GM18907 (cell line): ENCODE measurements around the gene ECHDC1.

Experiments
- ATAC-seq: cut with Tn5 transposase; IDR thresholded peaks from one replicate; pipeline ENCODE4 v1.9.1; 2021; ENCODE audit warnings: mild to moderate bottlenecking, moderate library complexity; ENCODE audit not compliant: unreplicated experiment

Gene ECHDC1

DNA sequence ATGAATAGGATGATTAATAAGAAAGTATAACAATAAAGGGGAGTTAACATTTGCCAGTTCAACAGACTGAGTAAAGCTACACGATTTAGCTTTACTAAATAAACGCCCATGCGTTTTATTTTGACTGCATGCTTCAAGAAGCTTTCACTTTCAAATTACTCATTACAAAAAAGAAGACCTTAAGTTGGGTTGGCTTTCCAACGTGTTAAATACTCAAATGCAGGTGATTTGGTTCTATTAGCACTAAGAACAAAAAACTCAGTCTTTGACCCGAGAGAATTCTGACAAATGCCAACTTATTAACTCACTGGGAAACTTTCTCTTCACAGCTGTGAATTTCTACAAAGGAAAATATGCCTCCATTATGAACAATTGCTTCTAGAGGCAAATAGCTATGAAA, 51.9 kb downstream of the ECHDC1 start:
- ATAC-seq = peak; percentile 87

DNA sequence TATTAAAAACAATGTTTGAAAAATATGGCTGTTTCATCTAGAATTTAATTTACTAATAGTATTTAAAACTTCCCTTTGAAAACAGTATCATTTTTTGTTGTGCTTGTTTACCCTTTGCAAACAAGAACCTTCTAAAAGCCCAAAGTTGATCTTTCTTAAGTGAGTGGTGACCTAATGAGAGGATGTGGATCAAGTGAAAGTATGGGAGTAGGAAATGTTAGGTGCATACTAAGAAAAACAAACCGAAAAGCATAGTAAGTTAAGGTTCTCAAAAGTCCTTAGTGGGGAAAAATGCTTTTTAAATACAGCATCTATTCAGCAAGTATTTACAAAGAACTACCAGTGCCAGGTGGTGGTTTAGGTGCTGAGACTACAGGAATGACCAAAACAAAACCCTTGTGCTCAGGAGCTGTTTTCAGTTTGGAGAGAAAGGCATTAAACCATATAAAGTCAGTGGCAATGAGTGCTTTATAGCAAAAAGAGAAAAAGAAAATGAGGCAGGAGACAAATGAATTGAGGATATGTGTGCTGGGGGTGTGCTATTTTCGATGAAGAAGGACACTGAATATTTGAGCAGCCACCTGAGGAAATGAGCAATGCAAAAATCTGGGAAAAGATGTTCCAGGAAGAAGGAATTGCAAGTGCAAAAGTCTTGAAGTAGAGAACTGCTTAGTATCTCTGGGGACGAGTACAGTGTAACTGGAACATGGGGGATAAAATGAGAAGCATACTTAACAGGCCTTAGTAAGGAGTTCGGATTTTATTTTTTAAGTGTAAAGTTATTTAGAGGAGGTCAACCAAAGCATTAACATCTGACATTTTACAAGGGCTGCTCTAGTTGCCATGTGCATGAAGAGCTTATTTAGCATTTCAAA, 52.8 kb downstream of the ECHDC1 start:
- peak; percentile 44 for ATAC-seq

DNA sequence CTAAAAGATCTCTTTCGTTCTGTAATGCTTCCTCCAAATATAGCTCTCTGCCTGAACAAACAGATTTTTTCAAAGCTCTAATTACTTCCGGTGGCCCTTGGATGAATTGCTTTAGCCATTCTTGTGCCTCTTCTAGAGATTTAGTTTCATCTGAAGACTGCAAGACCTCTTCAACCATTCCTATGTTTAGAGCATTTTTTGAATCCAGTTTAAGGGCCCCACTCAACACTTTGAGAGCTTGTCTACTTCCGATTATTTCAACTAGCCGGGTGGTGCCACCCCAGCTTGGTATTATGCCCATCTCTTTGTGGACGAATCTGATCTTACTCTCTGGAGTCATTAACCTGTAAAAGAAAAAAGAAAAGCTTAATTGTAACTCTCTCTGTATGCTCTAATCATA, 53.5 kb downstream of the ECHDC1 start:
- no peak for ATAC-seq

DNA sequence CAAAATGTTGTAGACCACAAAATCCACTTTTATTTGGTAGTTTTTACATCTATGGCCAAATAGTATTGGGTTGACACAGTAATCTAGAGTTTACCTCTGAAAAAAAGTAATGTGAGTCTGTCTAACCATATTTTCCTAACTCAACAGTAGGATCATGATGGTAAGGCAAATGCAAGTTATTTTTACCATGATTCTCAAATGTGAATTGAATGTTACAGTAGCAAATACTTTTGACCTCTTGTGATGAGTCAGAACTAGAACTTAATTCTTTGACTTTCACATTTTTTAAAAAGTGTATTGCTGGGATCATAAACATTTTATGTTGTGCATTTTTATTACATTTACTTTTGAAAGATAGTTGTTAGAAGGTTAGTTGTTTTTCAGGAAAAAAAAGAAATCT, 54.7 kb downstream of the ECHDC1 start:
- ATAC-seq = peak; percentile 27

DNA sequence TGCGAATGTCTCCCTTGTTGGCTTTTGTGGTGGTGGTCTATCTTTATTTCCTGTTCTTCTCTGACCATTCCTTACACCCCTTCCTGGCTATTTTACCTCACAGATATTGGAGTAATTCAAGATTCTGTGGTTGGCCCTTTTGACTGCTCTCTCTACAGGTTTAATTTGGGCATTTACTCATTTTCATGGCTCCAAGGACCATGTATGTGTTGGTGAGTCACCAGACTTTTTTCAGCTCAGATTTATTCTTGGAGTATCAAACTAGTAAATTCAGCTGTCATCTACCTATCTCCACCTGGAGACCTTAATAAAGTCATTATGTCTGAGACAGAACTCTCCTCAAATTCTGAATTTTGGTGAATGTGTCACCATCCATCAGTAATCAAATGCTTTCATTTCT, 61.2 kb downstream of the ECHDC1 start:
- ATAC-seq = no peak

- ATAC-seq = no peak
These were observed 63.6 kb downstream of the ECHDC1 start for GRCh38 chr6:127279815-127280214.

- ATAC-seq = no peak
These were observed 65.2 kb downstream of the ECHDC1 start for GRCh38 chr6:127277878-127278843.

DNA sequence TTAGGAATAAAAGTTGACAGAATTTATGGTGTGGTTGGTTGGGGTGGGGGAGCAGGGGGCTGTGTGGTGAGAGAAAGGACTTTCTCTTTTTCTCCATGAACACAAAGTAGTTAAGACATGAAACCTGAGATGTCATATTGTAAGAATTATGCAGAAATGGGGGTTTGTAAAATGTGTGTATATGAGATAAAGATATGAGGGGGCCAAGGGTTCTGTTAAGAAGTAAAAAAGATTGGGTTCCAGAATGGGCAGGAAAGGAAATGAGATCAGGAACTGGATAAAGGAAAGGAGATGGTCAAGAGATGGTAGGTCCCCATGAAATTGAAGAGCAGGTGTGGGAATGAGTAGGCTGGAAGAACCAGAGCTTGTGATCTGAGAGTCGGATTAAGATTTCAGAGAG, 67.1 kb downstream of the ECHDC1 start:
- no peak for ATAC-seq

DNA sequence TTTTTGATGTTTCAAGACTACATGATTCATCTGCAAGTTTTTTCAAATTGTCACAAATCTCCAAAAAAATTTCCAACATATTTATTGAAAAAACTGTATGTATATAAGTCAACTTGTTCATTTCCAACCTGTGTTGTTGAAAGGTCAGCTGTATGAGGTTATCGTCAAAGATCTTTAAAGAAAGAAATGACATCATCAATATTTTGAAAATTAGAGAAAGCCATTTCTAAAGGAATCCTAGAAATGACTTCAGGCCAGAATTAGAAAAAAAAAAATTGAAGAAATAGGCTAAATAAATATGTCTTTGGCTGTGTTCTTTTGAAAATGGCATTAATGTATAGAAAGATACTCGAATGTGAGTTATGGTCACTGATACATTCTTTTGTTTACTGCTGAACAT, 69.9 kb downstream of the ECHDC1 start:
- no peak for ATAC-seq

DNA sequence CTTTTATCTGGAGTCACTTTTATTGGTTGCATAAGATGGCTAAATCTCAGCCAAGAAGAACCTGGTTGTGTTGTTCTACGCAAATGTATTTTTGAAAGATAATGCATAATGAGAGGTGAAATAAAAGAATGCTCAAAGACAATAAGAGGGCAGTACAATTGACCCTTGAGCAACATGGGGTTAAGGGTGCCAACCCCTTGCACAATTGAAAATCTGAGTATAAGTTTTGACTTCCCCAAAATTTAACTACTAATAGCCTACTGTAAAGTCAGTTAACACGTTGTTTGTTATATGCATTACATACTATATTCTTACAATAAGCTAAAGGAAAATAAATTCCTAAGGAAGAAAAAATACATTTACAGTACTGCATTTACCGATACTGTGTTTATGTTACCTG, 70.8 kb downstream of the ECHDC1 start:
- ATAC-seq = no peak

DNA sequence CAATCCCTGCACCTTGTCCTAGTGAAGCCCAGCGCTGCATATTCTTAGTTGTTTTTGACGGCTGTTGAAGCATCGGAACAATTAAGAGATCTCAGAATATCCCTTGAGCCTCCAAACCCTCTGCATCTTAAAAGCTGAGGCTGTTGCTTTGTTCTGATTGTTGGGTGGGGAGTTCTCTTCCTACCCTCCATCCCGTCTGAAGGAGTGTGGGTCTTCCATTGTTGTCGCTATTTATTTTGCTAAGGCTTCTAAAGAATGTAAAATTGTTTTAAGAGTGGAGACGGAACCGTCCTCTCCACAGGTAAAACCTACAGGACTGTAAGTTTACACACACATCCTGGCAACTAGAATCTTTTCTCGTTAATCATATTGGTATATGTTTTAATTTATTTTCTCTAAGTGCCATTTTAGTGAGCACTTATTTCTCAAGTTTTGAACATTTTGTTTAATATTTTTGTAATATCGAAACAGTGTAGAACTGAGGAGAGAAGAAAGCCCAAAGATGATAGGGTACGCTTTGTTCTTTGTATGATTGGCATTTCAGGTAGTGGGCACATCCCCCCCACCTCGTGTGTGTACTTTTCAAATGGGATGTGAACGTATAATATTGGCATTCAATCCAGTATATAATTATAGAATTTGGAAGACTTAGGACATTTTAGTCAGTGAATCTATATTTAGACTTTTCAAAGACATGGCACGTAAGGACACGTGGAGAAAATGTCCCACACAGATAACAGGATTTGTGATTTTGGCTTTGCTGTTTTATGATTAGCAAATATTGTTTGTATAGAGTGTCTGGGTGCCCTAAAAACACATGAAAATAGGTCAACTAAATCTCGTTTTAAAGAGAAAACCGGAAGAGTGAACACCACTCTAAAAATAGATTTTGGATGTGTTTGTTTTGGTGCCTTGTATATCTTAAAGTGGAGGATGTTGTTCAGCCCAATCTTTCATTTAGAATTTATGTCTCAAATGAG, 75.5 kb downstream of the ECHDC1 start:
- ATAC-seq = peak; percentile 3

DNA sequence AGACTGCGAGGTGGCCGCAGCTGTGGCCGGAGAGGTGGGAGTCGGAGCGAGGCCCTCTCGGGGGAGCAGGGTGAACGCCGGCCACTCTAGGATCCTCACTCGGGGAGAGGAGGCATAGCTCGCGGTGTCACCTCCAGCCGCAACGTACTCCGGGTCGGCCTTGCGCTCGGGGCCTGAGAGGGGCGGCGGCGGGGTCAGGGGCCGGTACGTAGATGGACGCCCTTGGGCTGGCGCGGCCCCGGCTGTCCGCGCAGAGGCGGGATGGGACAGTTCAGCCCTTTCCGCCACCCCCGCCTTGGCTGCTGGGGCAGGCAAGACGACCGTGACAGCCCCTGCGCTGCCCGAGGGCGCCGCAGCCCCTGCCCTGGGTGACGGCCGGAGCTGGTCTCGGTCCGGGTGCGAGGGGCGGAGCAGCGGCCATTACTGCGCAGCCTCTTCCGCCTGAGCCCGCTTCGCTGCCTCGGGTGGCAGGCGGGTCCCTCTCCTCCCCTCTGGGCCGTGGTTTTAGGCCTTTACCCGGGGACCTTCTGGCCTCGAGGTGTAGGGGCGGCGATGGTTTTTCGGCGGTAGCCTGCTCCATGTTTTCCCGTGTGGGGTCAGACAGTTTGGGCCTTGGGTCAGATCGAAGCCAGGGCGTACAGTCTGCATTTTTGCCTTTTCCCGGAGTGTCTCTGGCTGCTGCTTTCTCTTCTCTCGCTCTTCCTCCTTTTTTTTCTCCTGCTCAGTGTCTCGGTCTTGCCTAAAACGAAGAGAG, 76.3 kb downstream of the ECHDC1 start:
- peak; percentile 85 for ATAC-seq

DNA sequence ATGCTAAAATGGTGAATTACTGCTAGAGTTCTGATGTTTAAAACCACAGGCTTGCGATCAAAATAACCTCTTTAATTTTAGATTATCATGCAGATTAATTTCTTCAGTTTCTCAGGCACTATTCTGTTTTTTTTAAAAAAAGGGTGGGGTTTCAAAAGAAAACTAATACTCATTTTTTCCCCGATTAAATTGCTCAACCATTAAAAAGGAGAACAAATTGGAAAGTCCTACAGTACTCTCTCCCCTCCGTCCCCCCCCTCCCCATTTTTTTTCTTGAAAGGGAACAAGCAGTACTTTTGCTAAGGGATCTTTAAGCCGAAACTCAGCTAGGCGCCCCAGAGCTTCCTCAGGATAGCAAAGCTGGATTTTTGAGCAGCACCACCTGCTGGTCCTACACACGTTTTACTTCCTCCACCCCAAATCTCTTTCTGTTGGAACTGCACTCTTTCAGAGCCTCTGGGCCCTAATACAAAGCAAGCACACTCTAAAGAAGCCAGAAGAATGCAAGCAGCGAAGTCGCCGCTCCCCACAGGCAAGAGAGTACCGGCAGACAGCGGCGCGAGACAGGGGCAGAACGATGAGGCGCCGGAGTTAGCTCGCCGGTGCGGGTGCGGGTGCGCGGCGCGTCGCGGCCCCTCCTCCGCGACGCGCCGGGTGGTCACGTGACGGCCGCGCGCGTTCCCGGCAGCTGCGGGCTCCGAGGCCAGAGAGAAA, 77.1 kb downstream of the ECHDC1 start, which contains the start of gene RNF146:
TSS of gene RNF146 (plus strand) at position 687 of the 714 bp plus-strand sequence. CDS start 13,475 bp downstream, outside the sequence.
- peak; percentile 87 for ATAC-seq

GRCh38 chr6:127263481-127263880, 79.9 kb downstream of the ECHDC1 start:
- no peak for ATAC-seq

- no peak for ATAC-seq
These were observed 80.5 kb downstream of the ECHDC1 start for GRCh38 chr6:127262896-127263295.

- no peak for ATAC-seq
These were observed 88.1 kb downstream of the ECHDC1 start for GRCh38 chr6:127255286-127255685.

DNA sequence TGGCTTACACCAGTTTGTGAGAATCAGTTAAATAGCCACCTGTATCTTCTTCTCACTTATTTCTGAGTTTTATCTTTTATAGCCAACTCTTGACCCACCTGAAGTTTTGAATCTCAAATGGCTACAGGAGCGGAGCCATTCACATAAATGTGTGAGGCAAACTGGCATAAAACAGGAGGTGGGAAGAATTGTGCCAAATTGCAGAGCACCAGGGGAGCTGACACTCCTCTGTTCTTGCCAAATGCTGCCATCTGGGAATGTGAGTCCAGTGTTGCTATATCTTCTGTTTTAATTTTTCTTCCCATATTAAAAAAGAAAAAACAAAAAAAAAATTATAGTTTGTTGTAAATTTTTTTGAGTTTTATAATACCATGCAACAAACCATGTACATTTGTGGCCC, 93.8 kb downstream of the ECHDC1 start:
- no peak for ATAC-seq

- ATAC-seq = no peak
These were observed 96.0 kb downstream of the ECHDC1 start for GRCh38 chr6:127247114-127248096.
